ENCODE data around the gene PLCL1.
"Not testable (repeated sequence)": the region's sequence is repeated elsewhere in the genome, so short reads cannot be mapped to it uniquely, and the experiment has no call there.

Gene PLCL1

GRCh38 chr2:197827618-197828017 is 23.2 kb downstream of the PLCL1 start:
- CTCF ChIA-PET: no interaction called here
- H3K4me1 Mint-ChIP-seq: no peaks in the 10 kb centered on the region
- peaks cover 10% of the 10 kb centered on the region for H3K9me3 Mint-ChIP-seq
- no peak overlapping the region for H3K4me3 Mint-ChIP-seq
- H3K27me3 Mint-ChIP-seq: no peaks in the 10 kb centered on the region
- no peak for DNase-seq
- no peak overlapping the region for H3K27ac Mint-ChIP-seq
- peaks cover 2% of the 10 kb centered on the region for H3K36me3 Mint-ChIP-seq

- peaks cover 2% of the 10 kb centered on the region for H3K36me3 Mint-ChIP-seq
- CTCF ChIA-PET: no interaction called here
- no peak overlapping the region for H3K4me3 Mint-ChIP-seq
- no peak overlapping the region for H3K27ac Mint-ChIP-seq
- DNase-seq: no peak
- no peaks in the 10 kb centered on the region for H3K27me3 Mint-ChIP-seq
- no peaks in the 10 kb centered on the region for H3K4me1 Mint-ChIP-seq
- peaks cover 12% of the 10 kb centered on the region for H3K9me3 Mint-ChIP-seq
Measured at GRCh38 chr2:197828464-197829135, 24.2 kb downstream of the PLCL1 start.

- H3K27me3 Mint-ChIP-seq, H3K36me3 Mint-ChIP-seq, DNase-seq, CTCF ChIA-PET, H3K27ac Mint-ChIP-seq, H3K4me3 Mint-ChIP-seq: not testable (repeated sequence)
- Mint-ChIP-seq H3K4me1 (peaks cover 29% of the 10 kb centered on the region), H3K9me3 (peaks cover 14% of the 10 kb centered on the region)
Measured at GRCh38 chr2:197834771-197835170, 30.4 kb downstream of the PLCL1 start.

DNA sequence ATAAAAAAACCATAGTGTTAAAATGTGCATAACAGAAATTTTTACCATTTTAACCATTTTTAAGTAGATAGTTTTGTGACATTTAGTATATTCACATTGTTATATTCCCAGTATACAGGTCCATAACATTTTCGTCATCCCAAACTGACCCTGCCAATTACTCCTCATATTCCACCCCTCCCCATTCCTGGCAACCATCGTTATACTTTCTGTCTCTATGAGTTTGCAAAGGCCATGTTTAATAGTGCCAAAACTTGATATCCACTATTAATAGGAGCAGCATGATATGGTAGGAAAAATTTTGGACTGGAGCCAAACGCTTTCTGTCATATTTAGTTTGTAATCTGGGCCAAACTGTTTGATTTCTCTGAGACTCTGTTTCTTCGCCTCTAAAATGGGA is 30.9 kb downstream of the PLCL1 start:
- Mint-ChIP-seq H3K27ac (no peak overlapping the region), H3K4me1 (peaks cover 32% of the 10 kb centered on the region), H3K27me3 (no peaks in the 10 kb centered on the region), H3K9me3 (peaks cover 14% of the 10 kb centered on the region), H3K36me3 (peaks cover 2% of the 10 kb centered on the region), H3K4me3 (no peak overlapping the region)
- DNase-seq: no peak
- CTCF ChIA-PET: no interaction called here

GRCh38 chr2:197838036-197838435 is 33.6 kb downstream of the PLCL1 start:
- CTCF ChIA-PET: interaction anchor here (0.7 to 2.1 kb wide), 7 partner anchors 9 to 289 kb away, joined by 3 to 8 read pairs (median 3); no protein-coding TSS in a partner anchor
- no peaks in the 10 kb centered on the region for H3K27me3 Mint-ChIP-seq
- peaks cover 44% of the 10 kb centered on the region for H3K4me1 Mint-ChIP-seq
- DNase-seq: peak; percentile 46
- no peaks in the 10 kb centered on the region for H3K36me3 Mint-ChIP-seq
- H3K4me3 Mint-ChIP-seq: peak overlapping the region; percentile 63
- peaks cover 4% of the 10 kb centered on the region for H3K9me3 Mint-ChIP-seq
- peak overlapping the region; percentile 89 for H3K27ac Mint-ChIP-seq

- Mint-ChIP-seq H3K27me3 (no peaks in the 10 kb centered on the region), H3K4me3 (peak overlapping the region; percentile 63), H3K9me3 (peaks cover 2% of the 10 kb centered on the region), H3K4me1 (peaks cover 44% of the 10 kb centered on the region), H3K27ac (peak overlapping the region; percentile 89), H3K36me3 (no peaks in the 10 kb centered on the region)
- CTCF ChIA-PET: interaction anchor here (0.7 to 2.1 kb wide), 4 partner anchors 8 to 25 kb away, joined by 3 to 8 read pairs (median 4); no protein-coding TSS in a partner anchor
- no peak for DNase-seq
Measured at GRCh38 chr2:197838579-197838978, 34.2 kb downstream of the PLCL1 start.

GRCh38 chr2:197839327-197839726 is 34.9 kb downstream of the PLCL1 start:
- Mint-ChIP-seq H3K27me3 (no peaks in the 10 kb centered on the region), H3K4me1 (peaks cover 44% of the 10 kb centered on the region), H3K36me3 (no peaks in the 10 kb centered on the region), H3K4me3 (no peak overlapping the region), H3K9me3 (peaks cover 2% of the 10 kb centered on the region), H3K27ac (no peak overlapping the region)
- CTCF ChIA-PET: interaction anchor here (0.7 to 2.1 kb wide), 3 partner anchors 9 to 28 kb away, joined by 3 to 8 read pairs (median 3); no protein-coding TSS in a partner anchor
- no peak for DNase-seq

- no peak for DNase-seq
- CTCF ChIA-PET: interaction anchor here (0.7 to 0.8 kb wide), 2 partner anchors 8 to 28 kb away, joined by 3 read pairs; no protein-coding TSS in a partner anchor
- H3K4me3 Mint-ChIP-seq: no peak overlapping the region
- no peak overlapping the region for H3K27ac Mint-ChIP-seq
- peaks cover 44% of the 10 kb centered on the region for H3K4me1 Mint-ChIP-seq
- peaks cover 2% of the 10 kb centered on the region for H3K9me3 Mint-ChIP-seq
- no peaks in the 10 kb centered on the region for H3K36me3 Mint-ChIP-seq
- H3K27me3 Mint-ChIP-seq: no peaks in the 10 kb centered on the region
Measured at GRCh38 chr2:197839856-197840255, 35.5 kb downstream of the PLCL1 start.

GRCh38 chr2:197846128-197846527 is 41.7 kb downstream of the PLCL1 start:
- Mint-ChIP-seq H3K9me3 (no peaks in the 10 kb centered on the region), H3K27me3 (no peaks in the 10 kb centered on the region), H3K36me3 (no peaks in the 10 kb centered on the region), H3K4me3 (no peak overlapping the region), H3K4me1 (peaks cover 45% of the 10 kb centered on the region), H3K27ac (no peak overlapping the region)
- CTCF ChIA-PET: interaction anchor here (2.0 kb wide), 1 partner anchor 32 kb away, joined by 9 read pairs; no protein-coding TSS in a partner anchor
- no peak for DNase-seq

DNA sequence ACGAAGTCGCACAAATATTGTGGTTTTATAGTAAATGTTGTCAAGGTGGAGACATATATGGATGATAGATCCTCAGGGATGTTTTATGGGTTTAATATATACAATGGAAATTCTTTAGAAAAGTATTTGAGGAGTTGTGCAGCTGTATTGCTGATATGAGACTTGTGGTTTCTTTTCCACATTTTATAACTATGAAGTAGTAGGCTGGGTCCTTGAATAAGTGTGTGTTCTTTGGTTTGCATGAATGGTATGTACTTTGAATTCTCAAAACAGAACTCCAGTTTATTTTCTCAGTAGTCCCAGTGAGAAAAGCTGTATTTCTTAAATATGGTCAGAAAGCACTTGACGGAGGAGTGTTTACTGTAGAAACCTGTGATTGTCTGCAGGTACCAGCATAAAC is 42.4 kb downstream of the PLCL1 start:
- Mint-ChIP-seq H3K4me1 (peaks cover 49% of the 10 kb centered on the region), H3K27me3 (no peaks in the 10 kb centered on the region), H3K9me3 (no peaks in the 10 kb centered on the region), H3K27ac (no peak overlapping the region), H3K36me3 (no peaks in the 10 kb centered on the region), H3K4me3 (no peak overlapping the region)
- DNase-seq: no peak
- CTCF ChIA-PET: interaction anchor here (1.0 kb wide), 1 partner anchor 9 kb away, joined by 3 read pairs; no protein-coding TSS in a partner anchor

- no peak overlapping the region for H3K4me3 Mint-ChIP-seq
- H3K4me1 Mint-ChIP-seq: peaks cover 42% of the 10 kb centered on the region
- peak; percentile 23 for DNase-seq
- H3K27me3 Mint-ChIP-seq: no peaks in the 10 kb centered on the region
- H3K36me3 Mint-ChIP-seq: no peaks in the 10 kb centered on the region
- H3K9me3 Mint-ChIP-seq: no peaks in the 10 kb centered on the region
- CTCF ChIA-PET: interaction anchor here (0.7 to 1.3 kb wide), 5 partner anchors 8 to 275 kb away, joined by 3 to 4 read pairs (median 3); no protein-coding TSS in a partner anchor
- H3K27ac Mint-ChIP-seq: peak overlapping the region; percentile 34
Measured at GRCh38 chr2:197847651-197848401, 43.4 kb downstream of the PLCL1 start.

DNA sequence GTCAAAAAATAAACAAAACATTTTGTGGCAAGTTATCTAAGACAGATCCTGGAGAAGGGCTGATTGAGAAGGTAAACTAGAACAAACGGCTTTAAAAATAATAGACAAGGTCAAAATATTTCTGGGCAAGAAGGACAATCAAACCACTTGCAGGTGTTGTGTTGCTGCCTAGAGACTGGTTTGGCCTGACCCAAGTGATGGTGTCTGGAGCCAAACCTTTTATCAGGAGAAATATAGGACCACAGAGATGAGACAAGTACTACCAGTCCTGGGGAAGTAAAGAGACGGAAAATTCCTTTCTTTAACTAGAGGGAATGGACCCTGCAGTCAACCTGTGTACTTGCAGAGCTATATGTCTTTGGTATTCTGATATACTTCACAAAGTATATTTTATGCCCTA is 44.2 kb downstream of the PLCL1 start:
- no peak for DNase-seq
- no peaks in the 10 kb centered on the region for H3K36me3 Mint-ChIP-seq
- H3K9me3 Mint-ChIP-seq: no peaks in the 10 kb centered on the region
- CTCF ChIA-PET: interaction anchor here (0.9 to 1.3 kb wide), 4 partner anchors 10 to 274 kb away, joined by 3 to 4 read pairs (median 4); no protein-coding TSS in a partner anchor
- H3K27me3 Mint-ChIP-seq: no peaks in the 10 kb centered on the region
- H3K27ac Mint-ChIP-seq: no peak overlapping the region
- peaks cover 42% of the 10 kb centered on the region for H3K4me1 Mint-ChIP-seq
- H3K4me3 Mint-ChIP-seq: no peak overlapping the region

DNA sequence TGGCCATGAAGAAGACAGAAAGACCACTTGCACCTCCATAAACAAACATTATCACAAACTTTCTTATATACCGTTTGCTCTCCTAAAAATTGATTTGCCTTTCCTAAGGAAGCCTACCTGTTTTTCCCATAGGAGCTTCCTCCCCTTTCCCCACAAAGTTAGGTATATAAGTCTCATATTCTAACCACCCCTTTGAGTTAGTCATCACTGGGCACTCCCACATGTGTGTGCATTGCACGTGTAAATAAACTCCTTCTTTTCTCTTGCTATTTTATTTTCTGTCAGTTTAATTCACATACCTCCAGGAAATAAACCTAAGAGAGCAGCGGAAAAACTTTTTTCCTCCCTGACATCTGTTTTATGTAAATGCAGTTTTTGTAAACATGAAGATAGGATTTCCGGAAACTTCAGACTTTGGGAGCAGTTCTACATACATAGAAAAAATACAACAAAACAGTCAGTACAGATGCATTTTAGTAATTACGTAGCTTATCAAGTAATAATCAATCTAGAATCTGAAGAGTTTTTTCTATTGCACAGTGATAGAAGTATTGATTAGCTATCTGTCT is 46.6 kb downstream of the PLCL1 start:
- Mint-ChIP-seq H3K4me3 (no peak overlapping the region), H3K27me3 (no peaks in the 10 kb centered on the region), H3K36me3 (no peaks in the 10 kb centered on the region), H3K4me1 (peaks cover 42% of the 10 kb centered on the region), H3K27ac (no peak overlapping the region), H3K9me3 (no peaks in the 10 kb centered on the region)
- DNase-seq: no peak
- CTCF ChIA-PET: interaction anchor here (0.8 to 2.5 kb wide), 8 partner anchors 9 to 446 kb away, joined by 3 to 17 read pairs (median 4); no protein-coding TSS in a partner anchor

DNA sequence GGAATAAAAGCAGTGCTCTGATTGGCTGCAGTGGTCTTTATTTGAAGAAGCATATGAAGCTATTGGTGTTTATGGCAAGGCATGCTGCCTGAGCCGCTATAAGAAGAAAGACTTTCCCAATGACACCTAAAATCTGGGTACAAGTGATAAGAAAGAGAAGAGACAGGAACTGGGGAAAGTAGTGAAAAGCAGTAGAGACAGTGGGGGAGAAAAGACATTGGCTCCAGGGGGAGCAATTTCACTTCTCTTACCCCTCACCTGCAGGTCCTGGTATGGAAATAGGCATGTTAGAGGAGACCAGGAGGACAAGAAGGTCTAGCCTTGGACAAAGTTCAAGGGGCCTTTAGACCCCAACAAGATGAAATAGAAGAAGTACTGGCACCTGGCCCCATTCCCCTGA is 47.1 kb downstream of the PLCL1 start:
- Mint-ChIP-seq H3K4me1 (peaks cover 40% of the 10 kb centered on the region), H3K9me3 (no peaks in the 10 kb centered on the region), H3K27me3 (no peaks in the 10 kb centered on the region), H3K4me3 (no peak overlapping the region), H3K36me3 (no peaks in the 10 kb centered on the region), H3K27ac (no peak overlapping the region)
- DNase-seq: peak; percentile 30
- CTCF ChIA-PET: interaction anchor here (1.1 to 2.5 kb wide), 7 partner anchors 9 to 445 kb away, joined by 3 to 17 read pairs (median 5); no protein-coding TSS in a partner anchor

Measured in activated naive CD4-positive, alpha-beta T cell treated with anti-CD3 and anti-CD28 coated beads, Interleukin-2, amount 10 ng/mL, durations not matched to agents 7 days and 5 days (primary cell).